ENCODE measurements around the gene FRYL. TPM values are rescaled to one million over a fixed set of nuclear protein-coding genes. Genes with fewer than 3 reads are reported as not detected.

Gene FRYL
- polyA plus RNA-seq, 3 donors, result 10.8 to 15.8 (median 14.4) TPM

DNA sequence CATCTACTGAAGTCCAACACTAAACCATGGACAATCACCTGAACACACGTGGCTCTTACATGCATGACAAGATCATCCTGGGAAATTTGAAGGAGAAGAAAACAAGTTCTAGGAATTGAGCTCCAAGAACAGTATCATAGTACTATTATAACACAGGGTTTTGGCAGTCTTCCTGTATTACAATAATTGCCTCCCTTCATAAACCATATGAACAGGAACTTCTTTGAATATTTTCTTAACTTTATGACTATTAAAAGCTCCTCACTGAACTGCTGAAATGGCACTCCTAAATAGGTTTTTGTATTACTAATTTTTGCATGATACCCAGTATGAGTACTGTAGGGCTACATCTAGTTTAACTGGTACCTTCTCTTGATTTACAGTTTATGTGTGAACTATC lies 160.0 kb downstream of the FRYL start:
- no peak overlapping the region for H3K4me2 ChIP-seq (replicated peaks; ENCODE audit: extremely low read depth, low read length, poor library complexity, severe bottlenecking)
- intact Hi-C loops (cut with micrococcal nuclease), result no loop called here
- no peak for DNase-seq
- Mint-ChIP-seq H3K4me1 (no peaks in the 10 kb centered on the region), H3K27me3 (ENCODE audit: low read depth in 3 of 3) (no peaks in the 10 kb centered on the region), H3K36me3 (peaks cover 48 to 56% of the 10 kb centered on the region in 2 donors), H3K27ac (no peak overlapping the region), H3K9me3 (peaks cover 0 to 5% (median 0%) of the 10 kb centered on the region in 7 donors), H3K4me3 (no peak overlapping the region)
- no peak overlapping the region for H2AFZ ChIP-seq (ENCODE audit: insufficient read depth, low read depth, low read length, poor library complexity, severe bottlenecking)
- no peak overlapping the region for H3K27ac ChIP-seq (ENCODE audit: low read depth in 1 of 2, low read length in 2 of 2)
- TF ChIP-seq, protein P1, sequence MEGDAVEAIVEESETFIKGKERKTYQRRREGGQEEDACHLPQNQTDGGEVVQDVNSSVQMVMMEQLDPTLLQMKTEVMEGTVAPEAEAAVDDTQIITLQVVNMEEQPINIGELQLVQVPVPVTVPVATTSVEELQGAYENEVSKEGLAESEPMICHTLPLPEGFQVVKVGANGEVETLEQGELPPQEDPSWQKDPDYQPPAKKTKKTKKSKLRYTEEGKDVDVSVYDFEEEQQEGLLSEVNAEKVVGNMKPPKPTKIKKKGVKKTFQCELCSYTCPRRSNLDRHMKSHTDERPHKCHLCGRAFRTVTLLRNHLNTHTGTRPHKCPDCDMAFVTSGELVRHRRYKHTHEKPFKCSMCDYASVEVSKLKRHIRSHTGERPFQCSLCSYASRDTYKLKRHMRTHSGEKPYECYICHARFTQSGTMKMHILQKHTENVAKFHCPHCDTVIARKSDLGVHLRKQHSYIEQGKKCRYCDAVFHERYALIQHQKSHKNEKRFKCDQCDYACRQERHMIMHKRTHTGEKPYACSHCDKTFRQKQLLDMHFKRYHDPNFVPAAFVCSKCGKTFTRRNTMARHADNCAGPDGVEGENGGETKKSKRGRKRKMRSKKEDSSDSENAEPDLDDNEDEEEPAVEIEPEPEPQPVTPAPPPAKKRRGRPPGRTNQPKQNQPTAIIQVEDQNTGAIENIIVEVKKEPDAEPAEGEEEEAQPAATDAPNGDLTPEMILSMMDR (IDR thresholded peaks at IDR 0.05), result no peak
- no peak overlapping the region for H3K4me3 ChIP-seq (replicated peaks in 1 of 3; ENCODE audit: low read depth in 2 of 3, low read length in 3 of 3)
- H3K36me3 ChIP-seq (replicated peaks in 1 of 2; ENCODE audit: control insufficient read depth in 1 of 2, insufficient read depth in 2 of 2, low read length in 2 of 2), result peaks cover 51 to 82% of the 10 kb centered on the region in 2 donors
- no peaks in the 10 kb centered on the region for H3K79me2 ChIP-seq (ENCODE audit: insufficient read depth, low read length)
- WGBS (ENCODE audit: insufficient coverage), result no CpG with 5 or more reads among the region's 1 CpG
- H3K9me3 ChIP-seq (replicated peaks in 1 of 2; ENCODE audit: control insufficient read depth in 1 of 2, insufficient read depth in 1 of 2, low read length in 2 of 2), result no peaks in the 10 kb centered on the region
- H4K20me1 ChIP-seq (ENCODE audit: insufficient read depth, low read length), result peaks cover 8% of the 10 kb centered on the region
- H3K9ac ChIP-seq (ENCODE audit: insufficient read depth, low read length, poor library complexity, severe bottlenecking), result no peak overlapping the region
- no peaks in the 10 kb centered on the region for H3K27me3 ChIP-seq (ENCODE audit: control insufficient read depth in 2 of 2, insufficient read depth in 2 of 2, low read length in 2 of 2)
- no peaks in the 10 kb centered on the region for H3K4me1 ChIP-seq (ENCODE audit: control insufficient read depth in 1 of 2, insufficient read depth in 2 of 2, low read length in 2 of 2)

DNA sequence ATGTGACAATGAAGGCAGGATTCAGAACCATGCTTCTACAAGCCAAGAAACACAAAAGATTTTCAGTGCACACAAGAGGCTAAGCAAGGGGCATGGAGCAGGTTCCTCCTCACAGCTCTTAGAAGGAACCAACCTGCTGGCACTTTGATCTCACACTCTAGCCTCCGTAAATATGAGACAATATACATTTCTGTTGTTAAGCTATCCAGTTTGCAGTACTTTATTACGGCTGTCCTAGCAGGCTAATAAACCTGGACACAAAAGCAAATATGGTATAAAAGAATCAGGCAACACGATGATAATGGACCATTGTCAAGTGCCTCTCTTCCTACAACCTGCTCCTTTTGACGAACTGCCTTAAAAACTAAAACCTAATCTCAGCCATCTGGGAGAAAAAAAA lies 175.6 kb downstream of the FRYL start:
- no peak for DNase-seq
- WGBS (ENCODE audit: insufficient coverage), result 100% methylated on average over 2 of the region's 4 CpGs
- Histone ChIP-seq H3K27ac (ENCODE audit: low read depth in 1 of 2, low read length in 2 of 2) (no peak overlapping the region), H3K4me1 (ENCODE audit: control insufficient read depth in 1 of 2, insufficient read depth in 2 of 2, low read length in 2 of 2) (no peaks in the 10 kb centered on the region), H3K79me2 (ENCODE audit: insufficient read depth, low read length) (no peaks in the 10 kb centered on the region), H3K4me2 (replicated peaks; ENCODE audit: extremely low read depth, low read length, poor library complexity, severe bottlenecking) (no peak overlapping the region), H4K20me1 (ENCODE audit: insufficient read depth, low read length) (no peaks in the 10 kb centered on the region), H3K9ac (ENCODE audit: insufficient read depth, low read length, poor library complexity, severe bottlenecking) (no peak overlapping the region), H3K9me3 (replicated peaks in 1 of 2; ENCODE audit: control insufficient read depth in 1 of 2, insufficient read depth in 1 of 2, low read length in 2 of 2) (no peaks in the 10 kb centered on the region), H3K27me3 (ENCODE audit: control insufficient read depth in 2 of 2, insufficient read depth in 2 of 2, low read length in 2 of 2) (no peaks in the 10 kb centered on the region), H3K36me3 (replicated peaks in 1 of 2; ENCODE audit: control insufficient read depth in 1 of 2, insufficient read depth in 2 of 2, low read length in 2 of 2) (peaks cover 47 to 86% of the 10 kb centered on the region in 2 donors), H3K4me3 (replicated peaks in 1 of 3; ENCODE audit: low read depth in 2 of 3, low read length in 3 of 3) (no peak overlapping the region), H2AFZ (ENCODE audit: insufficient read depth, low read depth, low read length, poor library complexity, severe bottlenecking) (no peak overlapping the region)
- Mint-ChIP-seq H3K27ac (peak overlapping the region in 1 of 7 donors; percentile 19), H3K4me1 (no peaks in the 10 kb centered on the region), H3K36me3 (peaks cover 49 to 59% of the 10 kb centered on the region in 2 donors), H3K9me3 (no peaks in the 10 kb centered on the region), H3K27me3 (ENCODE audit: low read depth in 3 of 3) (peaks cover 0 to 2% (median 0%) of the 10 kb centered on the region in 3 donors), H3K4me3 (no peak overlapping the region)
- intact Hi-C loops (cut with micrococcal nuclease), result no loop called here
- TF ChIP-seq, protein P1 (IDR thresholded peaks at IDR 0.05), result no peak

Measured in CD14-positive monocyte (primary cell).